T1000 (cell line): ENCODE measurements around the gene DDX10.

Experiments used
- DNase-seq: peaks from one replicate; lab custom pipeline; 2025; ENCODE audit warnings: mixed read lengths; lab: John Stamatoyannopoulos, UW

DDX10 gene

DNA sequence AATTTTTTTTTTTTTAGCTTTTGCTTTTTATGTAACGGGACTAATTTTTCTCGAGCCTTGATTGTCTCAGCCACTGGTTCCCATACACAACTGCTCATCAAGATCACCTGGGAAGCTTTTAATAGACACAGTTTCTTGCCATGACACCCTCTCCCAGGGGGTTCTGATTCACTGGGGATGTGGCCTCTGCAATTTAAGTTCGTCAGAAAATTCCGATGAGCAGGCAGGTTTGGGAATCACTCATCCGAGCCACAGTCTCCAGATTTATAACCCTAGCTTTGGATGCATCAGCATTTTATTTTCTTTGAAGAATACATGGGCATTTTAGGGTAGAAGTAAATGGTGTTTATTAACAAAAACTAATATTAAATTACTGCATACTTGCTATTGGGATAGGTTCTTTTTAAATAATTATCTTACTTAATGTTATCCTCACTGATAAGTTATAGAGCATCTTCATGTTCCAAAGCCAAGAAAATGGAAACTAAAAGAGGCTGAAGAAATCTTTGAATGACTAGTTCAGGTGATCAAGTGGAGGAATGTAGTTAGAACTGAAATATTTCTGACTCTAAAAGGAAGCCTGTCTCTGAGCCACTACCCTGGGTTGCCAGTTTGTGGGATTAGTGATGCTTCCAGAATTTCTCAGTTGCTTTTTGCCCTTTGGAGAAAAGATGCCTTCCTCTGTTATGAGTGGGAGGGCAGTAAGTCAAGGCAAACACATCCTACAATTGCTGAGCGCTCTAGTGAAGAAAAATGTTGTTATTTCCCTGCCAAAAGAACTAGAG is 319.0 kb downstream of the DDX10 start:
- DNase-seq: peak; percentile 6

DNA sequence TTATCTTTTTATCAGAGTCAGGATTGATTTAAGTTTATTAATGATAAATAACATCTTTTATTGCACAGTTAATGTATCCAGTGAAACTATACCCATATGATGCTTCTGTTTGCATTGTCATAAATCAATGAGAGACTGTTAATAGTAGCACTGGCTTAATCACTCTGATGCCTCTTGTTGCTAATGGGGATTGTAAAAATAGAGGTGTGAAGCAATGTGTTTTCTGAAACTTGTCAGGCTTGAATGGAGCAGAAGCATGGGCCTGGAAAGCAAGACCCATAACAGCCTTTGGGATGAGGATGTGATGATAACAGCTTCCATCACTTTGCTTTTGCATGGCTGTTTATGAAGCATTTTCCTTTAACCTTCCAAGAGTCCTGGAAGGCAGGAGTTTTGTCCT is 319.7 kb downstream of the DDX10 start:
- DNase-seq: no peak

- DNase-seq: no peak
These were observed 320.5 kb downstream of the DDX10 start for GRCh38 chr11:108985236-108985944.

DNA sequence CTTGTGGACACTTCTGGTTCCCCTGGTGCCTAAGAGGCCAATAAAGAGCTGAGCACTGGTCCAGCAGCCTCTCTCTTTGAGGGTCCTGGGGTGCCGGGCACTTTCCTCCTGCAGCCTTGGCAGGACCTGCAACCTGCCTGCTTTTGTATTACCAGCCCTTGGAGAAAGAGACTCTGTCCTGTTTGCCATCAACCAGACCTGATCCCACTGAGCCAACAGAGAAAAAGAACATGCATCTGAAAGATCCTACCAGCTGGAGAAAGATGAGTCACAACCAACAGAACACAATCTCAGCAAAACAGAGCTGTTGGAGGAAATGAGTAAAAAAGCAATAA is 321.0 kb downstream of the DDX10 start:
- DNase-seq: no peak
